ENCODE data around the gene CLTCL1. TPM values are rescaled to one million over a fixed set of nuclear protein-coding genes. Genes with fewer than 3 reads are reported as not detected.
"Not testable (repeated sequence)": the region's sequence is repeated elsewhere in the genome, so short reads cannot be mapped to it uniquely, and the experiment has no call there.

Gene CLTCL1
- total and polyA plus RNA-seq, 12 donors = 13.0 to 62.8 (median 21.8) TPM

DNA sequence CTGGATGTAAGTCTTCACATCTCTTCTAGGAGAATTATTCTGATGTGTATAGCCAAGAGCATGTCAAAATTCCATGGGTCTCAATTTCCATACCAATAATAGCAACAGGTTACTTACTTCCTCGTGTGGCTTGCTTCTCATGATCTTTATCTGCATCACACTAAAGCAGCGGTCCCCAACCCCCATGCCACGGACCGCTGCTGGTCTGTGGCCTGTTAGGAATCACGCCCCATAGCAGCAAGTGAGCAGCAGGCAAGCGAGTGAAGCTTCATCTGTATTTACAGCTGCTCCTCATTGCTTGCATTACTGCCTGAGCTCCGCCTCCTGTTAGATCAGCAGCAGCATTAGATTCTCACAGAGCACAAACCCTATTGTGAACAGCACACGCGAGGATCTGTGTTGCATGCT, 84.1 kb downstream of the CLTCL1 start:
- intact Hi-C loops (cut with DNase I) = no loop called here
- Histone ChIP-seq H3K27me3 (no peaks in the 10 kb centered on the region), H3K36me3 (replicated peaks in 1 of 2) (peaks cover 0 to 21% of the 10 kb centered on the region in 2 donors), H3K27ac (no peak overlapping the region), H3K4me1 (replicated peaks in 1 of 2) (no peaks in the 10 kb centered on the region), H3K9me3 (replicated peaks in 1 of 3) (no peaks in the 10 kb centered on the region), H3K4me3 (no peak overlapping the region)
- no peak for TF ChIP-seq POLR2A (IDR thresholded peaks at IDR 0.05)
- TF ChIP-seq, protein P1, sequence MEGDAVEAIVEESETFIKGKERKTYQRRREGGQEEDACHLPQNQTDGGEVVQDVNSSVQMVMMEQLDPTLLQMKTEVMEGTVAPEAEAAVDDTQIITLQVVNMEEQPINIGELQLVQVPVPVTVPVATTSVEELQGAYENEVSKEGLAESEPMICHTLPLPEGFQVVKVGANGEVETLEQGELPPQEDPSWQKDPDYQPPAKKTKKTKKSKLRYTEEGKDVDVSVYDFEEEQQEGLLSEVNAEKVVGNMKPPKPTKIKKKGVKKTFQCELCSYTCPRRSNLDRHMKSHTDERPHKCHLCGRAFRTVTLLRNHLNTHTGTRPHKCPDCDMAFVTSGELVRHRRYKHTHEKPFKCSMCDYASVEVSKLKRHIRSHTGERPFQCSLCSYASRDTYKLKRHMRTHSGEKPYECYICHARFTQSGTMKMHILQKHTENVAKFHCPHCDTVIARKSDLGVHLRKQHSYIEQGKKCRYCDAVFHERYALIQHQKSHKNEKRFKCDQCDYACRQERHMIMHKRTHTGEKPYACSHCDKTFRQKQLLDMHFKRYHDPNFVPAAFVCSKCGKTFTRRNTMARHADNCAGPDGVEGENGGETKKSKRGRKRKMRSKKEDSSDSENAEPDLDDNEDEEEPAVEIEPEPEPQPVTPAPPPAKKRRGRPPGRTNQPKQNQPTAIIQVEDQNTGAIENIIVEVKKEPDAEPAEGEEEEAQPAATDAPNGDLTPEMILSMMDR (IDR thresholded peaks at IDR 0.05) = no peak
- 80 to 92% (median 85%) methylated on average over 9 of the region's 9 CpGs for WGBS, 4 donors
- no peak for DNase-seq

DNA sequence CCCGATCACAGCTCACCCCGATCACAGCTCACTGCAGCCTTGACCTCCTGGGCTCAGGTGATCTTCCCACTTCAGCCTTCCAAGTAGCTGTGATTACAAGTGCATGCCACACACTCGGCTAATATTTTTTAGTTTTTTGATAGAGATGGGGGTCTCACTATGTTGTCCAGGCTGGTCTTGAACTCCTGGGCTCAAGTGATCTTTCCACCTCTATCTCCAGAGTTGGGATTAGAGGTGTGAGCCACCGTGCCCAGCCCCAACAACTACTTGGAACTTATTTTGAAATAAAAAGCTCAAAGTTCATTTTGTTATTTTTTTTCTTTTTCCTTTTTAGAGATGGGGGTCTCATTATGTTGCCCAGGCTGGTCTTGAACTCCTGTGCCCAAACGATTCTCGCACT, 85.2 kb downstream of the CLTCL1 start:
- 87 to 91% (median 89%) methylated on average over 6 of the region's 6 CpGs for WGBS, 4 donors
- no peaks in the 10 kb centered on the region for H3K9me3 ChIP-seq (replicated peaks in 1 of 3)
- no peak overlapping the region for H3K4me3 ChIP-seq
- no peak overlapping the region for H3K27ac ChIP-seq
- TF ChIP-seq, protein P1 (IDR thresholded peaks at IDR 0.05) = no peak
- TF ChIP-seq POLR2A (IDR thresholded peaks at IDR 0.05) = no peak
- H3K27me3 ChIP-seq = no peaks in the 10 kb centered on the region
- DNase-seq = no peak
- no peaks in the 10 kb centered on the region for H3K4me1 ChIP-seq (replicated peaks in 1 of 2)
- intact Hi-C loops (cut with DNase I) = no loop called here
- H3K36me3 ChIP-seq (replicated peaks in 1 of 2) = peaks cover 0 to 21% of the 10 kb centered on the region in 2 donors

GRCh38 chr22:19204640-19205039, 86.9 kb downstream of the CLTCL1 start:
- H3K27ac ChIP-seq = no peak overlapping the region
- no peaks in the 10 kb centered on the region for H3K4me1 ChIP-seq (replicated peaks in 1 of 2)
- H3K36me3 ChIP-seq (replicated peaks in 1 of 2) = peaks cover 0 to 17% of the 10 kb centered on the region in 2 donors
- no peak for DNase-seq
- H3K27me3 ChIP-seq = no peaks in the 10 kb centered on the region
- H3K9me3 ChIP-seq (replicated peaks in 1 of 3) = no peaks in the 10 kb centered on the region
- TF ChIP-seq POLR2A (IDR thresholded peaks at IDR 0.05) = no peak
- TF ChIP-seq, protein P1 (IDR thresholded peaks at IDR 0.05) = no peak
- WGBS, 4 donors = 88 to 96% (median 92%) methylated on average over 4 of the region's 4 CpGs
- H3K4me3 ChIP-seq = no peak overlapping the region
- intact Hi-C loops (cut with DNase I) = no loop called here

GRCh38 chr22:19203834-19204233, 87.7 kb downstream of the CLTCL1 start:
- Histone ChIP-seq H3K36me3 (replicated peaks in 1 of 2) (peaks cover 0 to 9% of the 10 kb centered on the region in 2 donors), H3K9me3 (replicated peaks in 1 of 3) (no peaks in the 10 kb centered on the region), H3K27ac (no peak overlapping the region), H3K27me3 (no peaks in the 10 kb centered on the region), H3K4me3 (no peak overlapping the region), H3K4me1 (replicated peaks in 1 of 2) (no peaks in the 10 kb centered on the region)
- no peak for TF ChIP-seq POLR2A (IDR thresholded peaks at IDR 0.05)
- TF ChIP-seq, protein P1 (IDR thresholded peaks at IDR 0.05) = no peak
- no peak for DNase-seq
- WGBS, 4 donors = 84 to 92% (median 89%) methylated on average over 8 of the region's 8 CpGs
- intact Hi-C loops (cut with DNase I) = no loop called here

GRCh38 chr22:19202799-19203186, 88.7 kb downstream of the CLTCL1 start:
- H3K4me3 ChIP-seq; H3K4me1 ChIP-seq (replicated peaks in 1 of 2); DNase-seq; H3K27ac ChIP-seq; H3K36me3 ChIP-seq (replicated peaks in 1 of 2); intact Hi-C loops (cut with DNase I); H3K27me3 ChIP-seq; H3K9me3 ChIP-seq (replicated peaks in 1 of 3): not testable (repeated sequence)
- WGBS, 4 donors = 90 to 95% (median 93%) methylated on average over 3 of the region's 3 CpGs
